ENCODE measurements around the gene PKMYT1. TPM values are rescaled to one million over a fixed set of nuclear protein-coding genes. Genes with fewer than 3 reads are reported as not detected.
A peak's percentile ranks its signal among the peaks of the same experiment; 100 is the strongest.

The PKMYT1 gene
- total RNA-seq, 1 donor from 2014 or later: 4.6 TPM

DNA sequence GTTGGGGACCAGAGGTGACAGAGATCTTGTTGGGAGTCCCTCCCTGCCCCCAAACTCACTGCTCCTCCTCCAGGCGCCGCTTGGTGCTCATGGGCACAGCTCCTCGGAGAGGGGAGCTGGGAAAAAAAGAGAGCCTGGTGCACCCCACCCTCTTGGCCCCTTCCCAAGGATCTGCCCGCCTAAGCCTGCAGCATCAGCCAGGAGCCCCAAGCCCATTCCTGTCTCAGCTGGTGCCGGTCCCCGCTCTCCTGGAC lies 43.1 kb upstream of the PKMYT1 start:
- H3K4me1 ChIP-seq: peaks cover 19% of the 10 kb centered on the region
- H3K27ac Mint-ChIP-seq: no peak overlapping the region
- H3K36me3 ChIP-seq: no peaks in the 10 kb centered on the region
- H3K4me2 ChIP-seq: peak overlapping the region; percentile 84
- peak overlapping the region; percentile 93 for H3K4me3 Mint-ChIP-seq
- H4K20me1 ChIP-seq (ENCODE audit: low read depth): peaks cover 52% of the 10 kb centered on the region
- peaks cover 47% of the 10 kb centered on the region for H3K4me1 Mint-ChIP-seq
- peaks cover 6% of the 10 kb centered on the region for H3K36me3 Mint-ChIP-seq
- DNase-seq (ENCODE audit: low spot score): no peak
- H2AFZ ChIP-seq (replicated peaks): no peak overlapping the region
- H3K9me3 ChIP-seq (ENCODE audit: low read depth): no peaks in the 10 kb centered on the region
- H3K9me3 Mint-ChIP-seq: no peaks in the 10 kb centered on the region
- H3K4me3 ChIP-seq: peak overlapping the region; percentile 75
- no peak overlapping the region for H3K9ac ChIP-seq
- peaks cover 34% of the 10 kb centered on the region for H3K27me3 Mint-ChIP-seq (ENCODE audit: insufficient read depth, low read depth)
- peaks cover 10% of the 10 kb centered on the region for H3K79me2 ChIP-seq (ENCODE audit: low read depth)
- H3F3A ChIP-seq (ENCODE audit: low read depth): peaks cover 58% of the 10 kb centered on the region
- peaks cover 17% of the 10 kb centered on the region for H3K27me3 ChIP-seq
- no peak for TF ChIP-seq EZH2 (IDR thresholded peaks at IDR 0.05)
- no peak overlapping the region for H3K27ac ChIP-seq

DNA sequence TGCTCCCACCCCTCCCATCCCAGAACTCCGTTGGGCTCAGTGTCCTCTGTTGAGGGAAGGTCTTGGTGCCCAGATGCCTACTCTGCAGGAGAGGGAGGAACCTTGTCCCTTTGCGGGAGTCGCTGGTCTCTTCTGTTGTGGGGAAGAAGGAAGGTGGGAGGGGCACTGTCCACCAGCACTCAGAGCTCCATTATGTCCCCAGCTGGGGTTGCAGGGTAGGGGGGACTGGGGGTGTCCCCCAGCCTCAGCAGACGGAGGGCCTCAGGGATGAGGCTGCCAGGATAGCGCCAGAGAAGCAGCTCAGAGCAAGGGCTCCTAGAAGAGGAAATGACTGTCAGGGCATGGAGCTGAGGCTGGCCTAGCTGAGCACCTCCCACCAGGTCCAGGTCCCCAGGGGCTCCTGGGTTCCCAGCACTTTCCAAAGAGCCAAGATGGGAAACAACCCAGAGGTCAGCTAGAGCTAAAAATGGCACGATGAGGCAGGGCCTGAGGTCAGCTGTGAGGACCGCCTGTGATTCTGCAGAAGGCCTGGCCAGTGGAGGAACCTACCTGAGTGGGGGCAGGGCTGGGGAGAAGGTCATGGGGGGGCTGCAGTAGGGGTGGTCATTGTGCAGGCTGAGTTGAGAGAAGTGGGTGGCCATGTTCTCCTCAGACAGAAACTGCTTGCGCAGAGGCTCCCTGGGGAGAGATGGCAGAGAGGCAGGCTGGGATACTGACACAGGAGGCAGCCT lies 42.6 kb upstream of the PKMYT1 start:
- no peak for DNase-seq (ENCODE audit: low spot score)
- Histone ChIP-seq H3K79me2 (ENCODE audit: low read depth) (peaks cover 12% of the 10 kb centered on the region), H3K36me3 (no peaks in the 10 kb centered on the region), H3K27ac (no peak overlapping the region), H2AFZ (replicated peaks) (no peak overlapping the region), H3K4me1 (peaks cover 18% of the 10 kb centered on the region), H3F3A (ENCODE audit: low read depth) (peaks cover 57% of the 10 kb centered on the region), H3K9me3 (ENCODE audit: low read depth) (no peaks in the 10 kb centered on the region), H3K27me3 (peaks cover 17% of the 10 kb centered on the region), H3K4me2 (peak overlapping the region; percentile 84), H3K9ac (no peak overlapping the region), H4K20me1 (ENCODE audit: low read depth) (peaks cover 51% of the 10 kb centered on the region), H3K4me3 (peak overlapping the region; percentile 75)
- Mint-ChIP-seq H3K27me3 (ENCODE audit: insufficient read depth, low read depth) (peaks cover 35% of the 10 kb centered on the region), H3K36me3 (peaks cover 6% of the 10 kb centered on the region), H3K4me1 (peaks cover 50% of the 10 kb centered on the region), H3K27ac (peak overlapping the region; percentile 88), H3K4me3 (peak overlapping the region; percentile 93), H3K9me3 (no peaks in the 10 kb centered on the region)
- TF ChIP-seq EZH2phosphoT487 (IDR thresholded peaks at IDR 0.05) (no peak), EZH2 (IDR thresholded peaks at IDR 0.05) (no peak)
- TF ChIP-seq, protein P1, sequence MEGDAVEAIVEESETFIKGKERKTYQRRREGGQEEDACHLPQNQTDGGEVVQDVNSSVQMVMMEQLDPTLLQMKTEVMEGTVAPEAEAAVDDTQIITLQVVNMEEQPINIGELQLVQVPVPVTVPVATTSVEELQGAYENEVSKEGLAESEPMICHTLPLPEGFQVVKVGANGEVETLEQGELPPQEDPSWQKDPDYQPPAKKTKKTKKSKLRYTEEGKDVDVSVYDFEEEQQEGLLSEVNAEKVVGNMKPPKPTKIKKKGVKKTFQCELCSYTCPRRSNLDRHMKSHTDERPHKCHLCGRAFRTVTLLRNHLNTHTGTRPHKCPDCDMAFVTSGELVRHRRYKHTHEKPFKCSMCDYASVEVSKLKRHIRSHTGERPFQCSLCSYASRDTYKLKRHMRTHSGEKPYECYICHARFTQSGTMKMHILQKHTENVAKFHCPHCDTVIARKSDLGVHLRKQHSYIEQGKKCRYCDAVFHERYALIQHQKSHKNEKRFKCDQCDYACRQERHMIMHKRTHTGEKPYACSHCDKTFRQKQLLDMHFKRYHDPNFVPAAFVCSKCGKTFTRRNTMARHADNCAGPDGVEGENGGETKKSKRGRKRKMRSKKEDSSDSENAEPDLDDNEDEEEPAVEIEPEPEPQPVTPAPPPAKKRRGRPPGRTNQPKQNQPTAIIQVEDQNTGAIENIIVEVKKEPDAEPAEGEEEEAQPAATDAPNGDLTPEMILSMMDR (IDR thresholded peaks at IDR 0.05): no peak

DNA sequence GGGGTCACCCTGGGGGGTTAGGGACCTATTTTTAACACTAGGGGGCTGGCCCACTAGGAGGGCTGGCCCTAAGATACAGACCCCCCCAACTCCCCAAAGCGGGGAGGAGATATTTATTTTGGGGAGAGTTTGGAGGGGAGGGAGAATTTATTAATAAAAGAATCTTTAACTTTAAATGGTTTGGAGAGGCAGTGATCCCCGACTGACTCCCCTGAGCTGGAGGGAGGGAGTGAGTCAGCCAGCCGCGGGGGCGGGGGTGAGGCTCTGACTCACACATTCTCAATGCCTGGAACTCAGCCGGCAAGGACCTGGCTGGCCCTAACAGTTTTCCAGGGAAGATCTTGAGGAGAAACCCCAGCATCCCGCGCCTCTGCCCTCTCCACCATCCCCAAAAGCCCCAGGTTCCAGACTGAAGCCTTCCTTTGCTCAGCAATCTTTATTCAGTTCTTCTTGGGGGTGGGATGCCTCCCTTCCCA lies 42.0 kb upstream of the PKMYT1 start:
- H3K79me2 ChIP-seq (ENCODE audit: low read depth): peaks cover 18% of the 10 kb centered on the region
- DNase-seq (ENCODE audit: low spot score): peak; percentile 81
- H3K4me2 ChIP-seq: peak overlapping the region; percentile 84
- H3K9ac ChIP-seq: no peak overlapping the region
- peaks cover 48% of the 10 kb centered on the region for H3K4me1 Mint-ChIP-seq
- H3K9me3 Mint-ChIP-seq: no peaks in the 10 kb centered on the region
- H3K4me3 Mint-ChIP-seq: peak overlapping the region; percentile 93
- H3K9me3 ChIP-seq (ENCODE audit: low read depth): no peaks in the 10 kb centered on the region
- H3K27me3 ChIP-seq: peaks cover 22% of the 10 kb centered on the region
- no peak overlapping the region for H3K27ac ChIP-seq
- no peak for TF ChIP-seq EZH2phosphoT487 (IDR thresholded peaks at IDR 0.05)
- TF ChIP-seq, protein P1 (IDR thresholded peaks at IDR 0.05): no peak
- no peak for TF ChIP-seq EZH2 (IDR thresholded peaks at IDR 0.05)
- H3K36me3 ChIP-seq: no peaks in the 10 kb centered on the region
- peaks cover 6% of the 10 kb centered on the region for H3K36me3 Mint-ChIP-seq
- H2AFZ ChIP-seq (replicated peaks): no peak overlapping the region
- peaks cover 56% of the 10 kb centered on the region for H3F3A ChIP-seq (ENCODE audit: low read depth)
- H3K4me3 ChIP-seq: peak overlapping the region; percentile 75
- H4K20me1 ChIP-seq (ENCODE audit: low read depth): peaks cover 48% of the 10 kb centered on the region
- peak overlapping the region; percentile 88 for H3K27ac Mint-ChIP-seq
- H3K4me1 ChIP-seq: peaks cover 18% of the 10 kb centered on the region
- peaks cover 35% of the 10 kb centered on the region for H3K27me3 Mint-ChIP-seq (ENCODE audit: insufficient read depth, low read depth)

Data from neural progenitor cell (in vitro differentiated cells).